Hematopoietic multipotent progenitor cell treated with erythropoietin and hydrocortisone succinate and interleukin-3 and kit ligand, for 4 days (in vitro differentiated cells): Measurements from ENCODE around the gene NUDT3.
"Not testable (repeated sequence)": the region's sequence is repeated elsewhere in the genome, so short reads cannot be mapped to it uniquely, and the experiment has no call there.

Experiments used
- DNase-seq: peaks from one replicate; pipeline ENCODE4 v3.0.0-alpha.2; 2015

The NUDT3 gene

DNA sequence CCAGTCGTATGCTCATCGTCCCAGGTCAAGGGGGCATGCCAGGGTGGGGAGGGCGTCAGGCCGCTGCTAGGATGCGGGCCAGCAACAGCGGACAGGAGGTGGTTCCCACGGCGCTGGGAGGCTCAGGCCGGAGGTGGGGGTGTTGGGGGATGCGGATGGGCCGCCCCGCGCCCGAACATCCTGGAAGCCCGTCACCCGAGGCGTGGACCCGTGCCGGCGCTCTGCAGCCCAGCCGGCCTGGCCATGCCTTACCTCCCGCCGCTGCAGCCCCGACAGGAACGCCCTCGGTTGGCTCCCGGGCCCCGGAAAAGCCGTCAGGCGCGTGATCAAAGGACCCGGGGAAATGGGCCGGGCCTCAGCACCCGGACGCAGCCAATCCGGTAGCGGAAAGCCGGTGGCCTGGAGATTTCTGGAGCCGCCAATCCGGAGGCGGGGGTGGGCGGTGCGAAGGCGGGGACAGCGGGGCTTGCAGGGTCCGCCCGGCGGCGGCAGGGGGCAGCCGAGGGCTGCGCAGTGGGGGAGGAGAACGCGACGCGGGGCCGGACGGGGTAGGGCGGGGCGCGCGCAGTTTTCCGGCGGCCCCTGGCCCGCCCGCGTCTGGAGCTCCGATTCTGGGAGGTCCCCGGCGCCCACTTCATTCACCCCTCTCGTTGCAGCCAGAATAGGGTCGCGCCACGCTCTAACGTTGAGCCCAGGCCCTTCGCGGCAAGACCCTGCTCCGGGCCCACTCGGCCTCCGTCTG, 143.6 kb downstream of the NUDT3 start, which contains the start of gene SMIM29:
Gene SMIM29, minus strand, starts transcription at position 280 of the 742 bp plus-strand sequence. CDS start 1,215 bp downstream, outside the sequence.
- peak; percentile 98 for DNase-seq

DNA sequence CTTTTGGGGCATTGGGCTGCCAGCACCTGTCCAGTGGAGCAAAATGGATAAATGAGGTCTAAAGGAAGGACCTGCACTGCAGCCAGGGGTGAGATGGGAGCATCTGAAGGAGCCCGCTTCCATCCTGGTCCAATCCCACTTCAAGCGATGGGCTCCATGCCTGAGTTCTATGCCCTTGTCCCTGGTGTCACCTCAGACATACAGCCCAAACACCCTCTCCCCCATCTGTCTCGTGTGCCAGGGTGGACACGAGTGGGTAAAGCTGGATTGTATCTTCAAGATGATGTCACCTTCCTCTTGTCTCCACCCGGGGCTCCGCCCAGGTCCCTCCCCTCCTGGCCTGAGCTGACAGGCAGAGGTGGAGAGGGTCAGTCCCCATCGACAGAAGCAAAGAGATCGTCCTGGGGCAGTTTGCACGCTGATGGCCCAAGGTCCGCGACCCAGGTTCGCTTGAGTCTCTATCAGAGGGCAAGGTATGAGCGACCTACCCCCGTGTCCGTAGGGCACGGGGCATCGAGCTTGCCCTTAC, 144.2 kb downstream of the NUDT3 start:
- peak; percentile 69 for DNase-seq

DNA sequence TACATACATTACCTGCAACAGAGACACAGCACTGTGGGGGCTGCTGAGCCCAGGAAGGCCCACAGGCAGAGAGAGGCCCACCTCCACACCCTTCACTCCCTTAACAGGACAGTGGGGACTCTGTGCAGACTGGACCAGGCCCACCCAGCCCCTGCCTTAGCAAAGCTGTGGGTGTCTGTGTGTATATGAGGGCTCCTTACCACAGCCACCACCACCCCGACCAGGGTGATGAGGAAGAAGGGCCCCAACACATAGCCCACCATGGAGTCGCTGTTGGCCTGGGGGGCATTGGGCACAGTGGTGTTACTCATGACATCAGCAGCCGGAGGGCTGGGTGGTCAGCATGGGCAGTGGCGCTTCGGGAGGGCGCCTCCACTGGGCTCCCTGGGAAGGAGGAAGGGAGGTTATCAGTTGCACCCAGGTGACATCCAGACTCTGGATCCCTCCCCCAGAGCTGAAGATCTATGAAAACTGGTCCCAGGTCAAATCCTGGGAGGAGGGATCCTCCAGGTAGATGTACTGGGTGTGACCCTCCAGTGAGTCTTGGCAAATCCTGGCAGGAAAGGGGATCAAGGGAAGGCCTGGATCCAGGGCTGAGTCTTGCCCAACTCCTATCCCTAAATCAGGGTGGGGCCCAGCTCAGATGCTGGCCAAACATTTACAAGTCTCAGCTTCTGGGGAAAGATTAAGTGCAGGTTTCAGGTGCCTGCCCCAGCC, 144.8 kb downstream of the NUDT3 start:
- DNase-seq: no peak

GRCh38 chr6:34246563-34247391, 145.7 kb downstream of the NUDT3 start:
- DNase-seq: peak; percentile 81

- no peak for DNase-seq
Measured at GRCh38 chr6:34246249-34246562, 146.3 kb downstream of the NUDT3 start.

DNA sequence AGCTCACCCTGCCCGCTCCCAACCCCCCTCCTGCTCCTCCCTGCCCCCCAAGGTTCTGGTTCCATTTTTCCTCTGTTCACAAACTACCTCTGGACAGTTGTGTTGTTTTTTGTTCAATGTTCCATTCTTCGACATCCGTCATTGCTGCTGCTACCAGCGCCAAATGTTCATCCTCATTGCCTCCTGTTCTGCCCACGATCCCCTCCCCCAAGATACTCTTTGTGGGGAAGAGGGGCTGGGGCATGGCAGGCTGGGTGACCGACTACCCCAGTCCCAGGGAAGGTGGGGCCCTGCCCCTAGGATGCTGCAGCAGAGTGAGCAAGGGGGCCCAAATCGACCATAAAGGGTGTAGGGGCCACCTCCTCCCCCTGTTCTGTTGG, 146.7 kb downstream of the NUDT3 start:
- not testable (repeated sequence) for DNase-seq

GRCh38 chr6:34245032-34245760, 147.3 kb downstream of the NUDT3 start:
- not testable (repeated sequence) for DNase-seq

DNA sequence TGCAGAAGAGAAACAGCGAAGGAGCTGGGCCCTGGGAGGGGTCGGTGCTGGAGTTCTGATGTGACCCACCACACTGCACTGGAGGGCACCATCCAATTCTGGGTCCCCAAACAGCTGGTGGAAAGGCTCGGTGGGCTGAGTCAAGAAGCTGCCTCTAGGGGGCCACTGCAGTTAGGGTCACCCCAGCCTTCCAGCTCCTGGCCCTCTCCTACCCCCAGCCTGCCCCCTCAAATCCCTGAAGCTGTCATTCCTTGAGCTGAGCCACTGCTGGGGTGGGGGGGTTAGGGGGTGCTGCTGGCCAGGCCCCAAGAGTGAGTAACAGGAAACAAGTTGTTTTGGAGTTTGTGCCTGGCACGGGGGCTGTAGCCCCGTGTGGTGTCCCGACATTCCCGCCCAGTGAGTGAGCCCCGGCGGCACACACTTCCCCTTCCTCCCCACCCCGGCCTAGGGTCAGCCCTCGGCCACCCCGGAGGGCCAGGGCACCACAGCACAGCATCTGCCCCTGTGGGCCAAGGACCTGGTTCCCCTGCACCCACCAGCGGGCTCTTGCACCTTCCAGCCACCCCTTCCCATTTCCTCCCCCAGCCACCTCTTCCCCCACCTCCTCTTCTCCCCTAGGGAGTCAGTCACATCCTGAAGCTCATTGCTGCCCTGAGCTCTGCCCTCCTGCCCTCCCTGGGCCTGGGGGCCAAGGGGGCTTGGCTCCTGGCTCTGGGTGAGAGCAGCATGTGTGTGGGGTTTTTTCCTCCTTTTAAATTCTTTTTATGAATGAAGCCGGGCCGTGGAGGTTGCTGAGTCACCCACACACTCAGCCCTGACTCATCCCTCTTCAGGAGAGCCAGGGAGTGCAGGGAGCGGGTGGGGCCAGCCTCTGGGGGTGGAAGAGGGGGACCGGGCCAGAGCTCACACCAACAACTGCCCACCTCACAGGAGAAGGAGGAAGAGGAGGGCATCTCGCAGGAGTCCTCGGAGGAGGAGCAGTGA, 148.3 kb downstream of the NUDT3 start:
- peak; percentile 91 for DNase-seq

DNA sequence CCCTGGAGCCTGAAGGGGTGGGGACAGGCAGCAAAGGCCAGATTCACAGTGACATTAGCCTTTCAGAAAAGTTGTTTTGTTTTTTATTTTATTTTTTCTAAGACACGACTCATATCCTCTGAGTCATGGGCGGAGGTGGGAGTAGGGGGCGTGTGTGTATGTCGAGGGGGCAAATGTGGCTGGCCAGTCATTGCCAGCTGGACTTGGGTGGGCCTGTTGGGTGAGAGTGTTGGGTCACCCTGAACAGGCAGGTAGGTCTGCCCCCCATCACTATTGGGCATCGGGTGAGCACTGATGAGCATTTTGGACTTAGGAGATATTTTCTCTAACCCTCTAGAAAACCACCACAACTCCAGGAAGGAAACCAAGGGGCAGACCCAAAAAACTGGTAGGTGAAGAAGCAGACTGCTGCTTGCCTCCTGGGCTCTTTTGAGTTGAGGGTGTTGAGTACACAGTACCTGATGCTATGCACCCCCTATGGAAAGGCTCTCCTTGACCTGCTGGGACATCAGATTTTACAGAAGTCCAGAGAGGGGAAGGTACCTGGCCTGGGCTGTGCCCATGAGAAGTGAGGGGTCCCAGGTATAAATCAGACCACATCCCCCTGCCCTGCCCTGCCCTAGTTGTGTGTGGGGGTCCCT, 149.2 kb downstream of the NUDT3 start:
- no peak for DNase-seq

GRCh38 chr6:34242252-34243130, 150.0 kb downstream of the NUDT3 start:
- DNase-seq: no peak

- no peak for DNase-seq
Measured at GRCh38 chr6:34241351-34242215, 150.9 kb downstream of the NUDT3 start.

DNA sequence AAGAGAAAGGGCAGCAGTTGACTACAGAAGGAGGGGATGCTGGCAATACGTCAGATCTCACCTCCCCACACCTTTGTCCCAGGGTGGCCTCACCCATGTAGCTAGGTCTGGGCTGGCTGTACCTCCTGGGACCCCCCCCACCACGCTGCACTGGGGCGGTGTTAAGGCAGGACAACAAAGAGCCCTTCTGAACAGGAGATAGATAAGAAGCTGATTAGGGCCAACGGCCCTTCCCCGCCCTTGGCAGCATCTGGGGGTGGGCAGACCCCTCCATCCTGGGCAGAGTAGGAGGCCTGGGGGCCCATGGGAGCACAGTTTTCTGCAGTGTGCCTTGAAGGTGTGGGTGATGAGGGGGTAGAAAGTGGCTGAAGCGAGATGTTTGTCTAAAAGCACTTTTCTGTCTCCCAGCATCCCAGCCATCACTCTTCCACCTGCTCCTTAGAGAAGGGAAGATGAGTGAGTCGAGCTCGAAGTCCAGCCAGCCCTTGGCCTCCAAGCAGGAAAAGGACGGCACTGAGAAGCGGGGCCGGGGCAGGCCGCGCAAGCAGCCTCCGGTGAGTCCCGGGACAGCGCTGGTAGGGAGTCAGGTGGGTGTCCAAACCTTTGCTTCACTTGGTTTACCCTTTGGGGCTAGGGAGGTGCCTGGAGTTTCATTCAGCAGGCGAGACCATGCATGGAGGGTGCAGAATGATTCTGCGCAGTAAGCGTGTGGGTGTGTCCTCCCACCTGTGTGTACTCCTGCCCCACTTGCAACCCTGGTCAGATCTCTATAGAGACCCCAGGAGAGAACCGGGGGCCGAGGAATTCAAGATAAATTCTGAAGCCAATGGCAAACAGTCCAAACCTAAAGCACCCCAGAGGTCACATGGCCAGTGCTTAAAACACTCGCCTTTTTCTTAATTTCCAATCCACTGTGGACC, 151.9 kb downstream of the NUDT3 start:
- no peak for DNase-seq

- DNase-seq: no peak
Measured at GRCh38 chr6:34239893-34240292, 152.6 kb downstream of the NUDT3 start.

GRCh38 chr6:34239500-34239825, 153.0 kb downstream of the NUDT3 start:
- no peak for DNase-seq

- DNase-seq: no peak
Measured at GRCh38 chr6:34238585-34239499, 153.6 kb downstream of the NUDT3 start.

- DNase-seq: peak; percentile 93
Measured at GRCh38 chr6:34237722-34238584, 154.5 kb downstream of the NUDT3 start.
